Effector memory CD4-positive, alpha-beta T cell (primary cell): Measurements from ENCODE around the gene CLEC3B.
"Not testable (repeated sequence)": the region's sequence is repeated elsewhere in the genome, so short reads cannot be mapped to it uniquely, and the experiment has no call there.

Source experiments
- DNase-seq, 3 donors: peaks; one replicate each; pipeline ENCODE4 v3.0.0-alpha.2; 2020
- H3K27ac ChIP-seq: 2 replicates; pipeline ENCODE4 v1.7.0; 2013; ENCODE audit warnings: mild to moderate bottlenecking, low read length, moderate library complexity; ENCODE audit not compliant: insufficient read depth, poor library complexity, severe bottlenecking
- H3K27me3 ChIP-seq: replicated peaks from 2 replicates; pipeline ENCODE4 v1.7.0; 2013; ENCODE audit warnings: mild to moderate bottlenecking, low read length; ENCODE audit not compliant: insufficient read depth, control insufficient read depth, poor library complexity, severe bottlenecking
- H3K36me3 ChIP-seq: 2 replicates; pipeline ENCODE4 v1.7.0; 2013; ENCODE audit warnings: mild to moderate bottlenecking, low read length, moderate library complexity; ENCODE audit not compliant: control insufficient read depth, insufficient read depth
- H3K4me1 ChIP-seq: 2 replicates; pipeline ENCODE4 v1.7.0; 2013; ENCODE audit warnings: low read length, mild to moderate bottlenecking; ENCODE audit not compliant: control insufficient read depth, insufficient read depth, poor library complexity, severe bottlenecking
- H3K4me3 ChIP-seq: 2 replicates; pipeline ENCODE4 v1.7.0; 2013; ENCODE audit warnings: low read length, low read depth, mild to moderate bottlenecking; ENCODE audit not compliant: insufficient read depth, poor library complexity, severe bottlenecking
- H3K9me3 ChIP-seq: 2 replicates; pipeline ENCODE4 v1.7.0; 2013; ENCODE audit warnings: mild to moderate bottlenecking, low read length, moderate library complexity; ENCODE audit not compliant: control insufficient read depth

The CLEC3B gene

GRCh38 chr3:45048244-45048643, 22.1 kb downstream of the CLEC3B start:
- no peak for DNase-seq
- no peak overlapping the region for H3K4me3 ChIP-seq
- H3K36me3 ChIP-seq: no peaks in the 10 kb centered on the region
- H3K9me3 ChIP-seq: no peaks in the 10 kb centered on the region
- no peak overlapping the region for H3K27ac ChIP-seq
- no peaks in the 10 kb centered on the region for H3K27me3 ChIP-seq
- H3K4me1 ChIP-seq: no peaks in the 10 kb centered on the region

GRCh38 chr3:45049807-45050206, 23.7 kb downstream of the CLEC3B start:
- DNase-seq: no peak
- no peaks in the 10 kb centered on the region for H3K36me3 ChIP-seq

DNA sequence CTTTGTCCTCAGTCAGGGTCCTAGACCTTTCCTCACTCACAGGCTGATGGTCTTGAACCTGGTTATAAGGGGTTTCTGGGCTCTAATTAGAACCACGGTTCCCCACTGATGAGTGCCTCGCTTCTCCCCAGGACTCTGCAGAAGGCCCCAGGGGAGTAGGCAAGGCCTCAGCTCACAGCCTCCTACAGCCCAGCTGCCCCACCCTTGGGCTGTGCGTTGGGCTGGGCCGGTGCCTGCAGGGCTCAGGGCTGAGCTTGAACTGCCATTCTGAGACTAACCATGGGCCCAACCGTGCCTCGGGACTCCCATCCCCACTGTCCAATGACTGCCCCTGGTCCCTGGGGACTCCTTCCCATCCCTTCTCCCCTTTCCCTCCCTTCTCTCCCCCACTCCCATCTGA, 25.6 kb downstream of the CLEC3B start:
- no peak for DNase-seq
- Histone ChIP-seq H3K27ac (no peak overlapping the region), H3K27me3 (no peaks in the 10 kb centered on the region), H3K9me3 (no peaks in the 10 kb centered on the region), H3K4me3 (no peak overlapping the region), H3K4me1 (no peaks in the 10 kb centered on the region), H3K36me3 (no peaks in the 10 kb centered on the region)

More at GRCh38 chr3:45049807-45050206, 23.7 kb downstream of the CLEC3B start:
- Histone ChIP-seq H3K9me3 (no peaks in the 10 kb centered on the region), H3K27me3 (no peaks in the 10 kb centered on the region), H3K4me1 (no peaks in the 10 kb centered on the region), H3K4me3 (no peak overlapping the region), H3K27ac (no peak overlapping the region)

DNA sequence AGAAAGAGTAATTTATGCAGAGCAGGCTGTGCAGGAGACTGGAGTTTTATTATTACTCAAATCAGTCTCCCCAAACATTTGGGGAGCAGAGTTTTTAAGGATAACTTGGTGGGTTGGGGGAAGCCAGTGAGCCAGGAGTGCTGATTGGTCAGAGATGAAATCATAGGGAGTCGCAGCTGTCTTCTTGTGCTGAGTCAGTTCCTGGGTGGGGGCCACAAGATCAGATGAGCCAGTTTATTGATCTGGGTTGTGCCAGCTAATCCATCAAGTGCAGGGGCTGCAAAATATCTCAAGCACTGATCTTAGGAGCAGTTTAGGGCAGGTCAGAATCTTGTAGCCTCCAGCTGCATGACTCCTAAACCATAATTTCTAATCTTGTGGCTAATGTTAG, 27.7 kb downstream of the CLEC3B start:
- not testable (repeated sequence) for H3K4me3 ChIP-seq, H3K9me3 ChIP-seq, H3K36me3 ChIP-seq, DNase-seq, H3K4me1 ChIP-seq, H3K27me3 ChIP-seq, H3K27ac ChIP-seq

DNA sequence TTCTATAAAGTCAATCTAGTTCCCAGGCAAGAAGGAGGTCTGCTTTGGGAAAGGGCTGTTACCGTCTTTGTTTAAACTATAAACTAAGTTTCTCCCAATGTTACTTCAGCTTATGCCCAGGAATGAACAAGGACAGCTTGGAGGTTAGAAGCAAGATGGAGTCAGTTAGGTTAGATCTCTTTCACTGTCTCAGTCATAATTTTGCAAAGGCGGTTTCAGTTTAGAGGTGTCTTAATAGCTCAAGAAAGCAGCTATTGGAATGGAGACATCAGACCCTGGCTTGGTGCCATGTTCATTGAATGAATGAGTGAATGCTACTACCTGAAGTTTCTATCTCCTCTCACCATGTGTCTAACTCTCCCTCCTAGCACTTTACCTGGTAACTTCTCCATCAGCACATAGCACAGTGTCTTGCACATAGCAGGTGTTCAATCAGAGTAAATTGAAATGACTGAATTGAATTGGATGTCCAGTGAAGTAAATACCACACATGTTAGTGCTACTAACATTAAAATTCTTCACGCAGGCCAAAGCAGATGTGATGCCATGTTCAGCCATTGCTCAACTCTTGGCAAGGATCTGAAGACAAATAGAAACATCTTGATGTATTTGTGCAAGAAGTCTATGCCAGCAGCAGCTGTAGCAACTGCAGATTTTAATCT, 28.2 kb downstream of the CLEC3B start:
- Histone ChIP-seq H3K9me3 (no peaks in the 10 kb centered on the region), H3K4me1 (no peaks in the 10 kb centered on the region), H3K36me3 (no peaks in the 10 kb centered on the region), H3K27ac (no peak overlapping the region), H3K4me3 (no peak overlapping the region), H3K27me3 (no peaks in the 10 kb centered on the region)
- no peak for DNase-seq

DNA sequence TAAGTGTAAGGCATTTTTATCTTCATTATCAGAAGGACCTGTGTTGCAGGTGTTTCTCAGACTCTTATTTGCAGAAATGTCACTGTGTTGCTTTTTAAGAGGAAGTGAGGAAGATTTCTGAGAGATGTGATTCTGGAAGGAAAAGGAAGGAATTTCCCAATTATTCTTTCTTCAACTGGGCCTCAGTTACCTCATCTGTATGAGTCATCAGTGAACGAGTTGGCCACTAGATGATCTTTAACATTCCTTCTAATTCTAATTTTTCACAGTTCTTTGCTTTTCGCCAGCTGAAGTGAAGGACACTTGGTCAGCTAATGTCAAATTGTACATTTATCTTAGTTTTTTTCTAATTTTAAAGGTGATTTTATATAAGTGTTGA, 28.9 kb downstream of the CLEC3B start:
- DNase-seq: no peak
- Histone ChIP-seq H3K9me3 (no peaks in the 10 kb centered on the region), H3K4me1 (no peaks in the 10 kb centered on the region), H3K27ac (no peak overlapping the region), H3K36me3 (no peaks in the 10 kb centered on the region), H3K4me3 (no peak overlapping the region), H3K27me3 (no peaks in the 10 kb centered on the region)

DNA sequence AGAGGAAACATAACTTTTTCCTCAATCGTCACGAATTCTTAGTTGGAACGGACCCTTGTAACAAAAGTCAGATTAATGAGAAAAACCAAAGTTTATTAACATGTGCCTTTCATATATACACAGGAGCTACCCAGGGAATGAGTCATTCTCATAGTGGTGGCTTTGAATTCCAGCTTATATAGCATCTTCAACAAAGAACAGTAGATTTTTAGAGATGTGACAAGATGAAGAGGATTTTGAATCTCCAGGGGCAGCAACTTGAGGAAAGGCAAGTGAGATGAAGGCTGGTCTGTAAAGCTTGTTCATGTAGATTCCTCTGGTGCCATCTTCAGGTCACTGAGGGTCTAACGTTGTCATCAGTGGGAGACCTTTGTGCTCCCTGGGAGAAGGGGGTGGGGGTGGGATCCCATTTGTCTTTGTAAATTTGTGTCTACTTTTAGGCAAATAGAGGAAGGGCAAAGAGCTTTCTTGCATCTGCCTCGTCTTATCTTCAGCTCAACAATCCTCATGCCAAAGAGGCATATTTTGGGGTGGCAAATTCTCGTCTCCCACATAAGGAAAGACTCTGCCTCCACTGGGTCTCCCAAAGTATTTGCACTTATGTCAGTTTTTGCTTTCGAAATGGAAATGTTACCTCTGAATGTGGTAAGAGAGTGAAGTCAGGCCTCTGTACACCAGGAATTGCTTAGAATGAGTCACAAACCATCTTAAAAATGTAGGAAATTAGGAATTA, 29.5 kb downstream of the CLEC3B start:
- Histone ChIP-seq H3K27ac (no peak overlapping the region), H3K4me1 (no peaks in the 10 kb centered on the region), H3K36me3 (no peaks in the 10 kb centered on the region), H3K9me3 (no peaks in the 10 kb centered on the region), H3K27me3 (no peaks in the 10 kb centered on the region), H3K4me3 (no peak overlapping the region)
- no peak for DNase-seq

DNA sequence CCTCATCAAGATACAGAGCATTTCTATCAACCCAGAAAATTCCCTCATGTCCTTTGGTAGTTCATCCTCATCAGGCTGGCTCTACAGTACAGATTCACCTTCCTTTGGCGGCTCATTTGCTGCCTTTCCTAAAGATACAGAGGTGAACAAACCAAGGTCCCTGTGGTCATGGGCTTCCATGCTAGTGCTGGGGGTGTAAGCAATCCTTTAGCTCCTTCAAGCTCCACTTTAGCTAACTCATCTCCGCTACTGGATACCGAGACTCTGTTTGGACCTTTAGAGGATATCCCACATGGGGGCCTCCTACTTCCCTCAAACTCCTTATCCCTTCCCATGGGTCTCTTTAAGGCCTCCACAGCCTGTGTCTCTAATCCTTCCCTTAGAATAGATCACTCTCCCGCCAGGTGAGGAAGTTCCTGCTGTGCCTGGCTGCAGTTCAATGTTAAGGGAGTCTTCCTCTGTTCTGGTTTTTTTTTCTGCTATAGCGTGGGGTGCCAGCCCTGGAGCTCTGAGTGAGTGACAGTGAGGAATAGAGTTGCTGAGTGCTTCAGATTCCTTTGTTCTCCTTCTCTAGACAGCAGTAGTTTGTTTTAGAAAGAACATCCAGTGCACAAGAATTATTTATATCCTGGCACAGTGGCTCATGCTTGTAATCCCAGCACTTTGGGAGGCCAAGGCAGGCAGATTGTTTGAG, 30.7 kb downstream of the CLEC3B start:
- H3K27ac ChIP-seq: no peak overlapping the region
- no peaks in the 10 kb centered on the region for H3K4me1 ChIP-seq
- H3K27me3 ChIP-seq: no peaks in the 10 kb centered on the region
- no peak overlapping the region for H3K4me3 ChIP-seq
- DNase-seq: no peak
- H3K36me3 ChIP-seq: no peaks in the 10 kb centered on the region
- no peaks in the 10 kb centered on the region for H3K9me3 ChIP-seq

GRCh38 chr3:45057557-45057956, 31.5 kb downstream of the CLEC3B start:
- H3K27me3 ChIP-seq: no peaks in the 10 kb centered on the region
- H3K36me3 ChIP-seq: no peaks in the 10 kb centered on the region
- H3K9me3 ChIP-seq: no peaks in the 10 kb centered on the region
- H3K27ac ChIP-seq: no peak overlapping the region
- no peaks in the 10 kb centered on the region for H3K4me1 ChIP-seq
- no peak for DNase-seq
- H3K4me3 ChIP-seq: no peak overlapping the region

DNA sequence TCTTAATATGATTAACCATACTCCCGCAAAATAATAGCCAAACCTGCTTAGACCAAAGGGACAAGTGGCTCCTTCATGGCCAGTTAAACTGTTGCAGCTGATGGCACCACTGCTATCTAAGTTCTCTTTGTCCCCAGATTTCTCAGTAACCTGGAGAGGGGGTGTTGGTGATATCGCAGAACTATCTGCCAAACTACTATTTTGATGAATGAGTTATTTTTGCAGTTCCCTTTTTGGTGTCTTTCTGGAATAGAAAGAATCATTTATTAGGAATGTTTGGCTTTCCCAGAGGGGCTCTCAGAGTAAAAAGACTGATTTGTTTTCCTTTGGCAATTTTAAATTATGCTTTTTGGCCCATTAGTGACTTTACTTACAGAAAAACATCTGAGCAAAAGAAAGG, 33.0 kb downstream of the CLEC3B start:
- Histone ChIP-seq H3K4me3 (no peak overlapping the region), H3K36me3 (no peaks in the 10 kb centered on the region), H3K27me3 (no peaks in the 10 kb centered on the region), H3K9me3 (no peaks in the 10 kb centered on the region), H3K27ac (no peak overlapping the region), H3K4me1 (no peaks in the 10 kb centered on the region)
- no peak for DNase-seq
